PC-3 (cell line): ENCODE measurements around the gene MLIP. TPM values are rescaled to one million over a fixed set of nuclear protein-coding genes. Genes with fewer than 3 reads are reported as not detected.

Experiments used
- ATAC-seq: fragments of 200-7000 bp; cut with Tn5 transposase; 2 replicates; pipeline ENCODE4 v1.9.1; 2020; ENCODE audit warnings: mild to moderate bottlenecking, moderate library complexity
- BruUV-seq: library from RNA; stranded (reverse); fragments of 400-500 nt; replicated peaks from 2 replicates; lab custom pipeline; 2021; lab: Mats Ljungman, UMichigan
- CTCF ChIA-PET: fragments of 300-600 bp; sonication (Branson Sonifier 250); formaldehyde crosslinking; loops from one replicate; lab custom pipeline; 2022; ENCODE audit warnings: antibody characterized with exemption; lab: Charles Lee
- POLR2A ChIA-PET: fragments of 300-600 bp; sonication (Branson Sonifier 250); formaldehyde crosslinking; loops from one replicate; lab custom pipeline; 2022; ENCODE audit warnings: antibody characterized with exemption; ENCODE audit not compliant: unreplicated experiment; lab: Charles Lee
- DNase-seq: peaks from one replicate; pipeline ENCODE4 v3.0.0-alpha.2; 2015
- H2AFZ ChIP-seq: fragments of 300-600 bp; sonication (generic); 2 replicates; pipeline ENCODE4 v1.6.0; 2016; ENCODE audit warnings: antibody characterized with exemption, low read length
- H3F3A ChIP-seq: fragments of 300-600 bp; sonication (generic); one replicate; pipeline ENCODE4 v1.6.0; 2017; ENCODE audit warnings: antibody characterized with exemption, low read length, control low read depth, mild to moderate bottlenecking; ENCODE audit not compliant: unreplicated experiment
- H3K27ac ChIP-seq: fragments of 300-600 bp; sonication (generic); 2 replicates; pipeline ENCODE4 v1.5.1; 2016; ENCODE audit warnings: mild to moderate bottlenecking, low read length
- H3K27me3 ChIP-seq: fragments of 300-600 bp; sonication (generic); 2 replicates; pipeline ENCODE4 v1.6.1; 2016; ENCODE audit warnings: low read length, mixed read lengths
- H3K36me3 ChIP-seq: fragments of 300-600 bp; sonication (generic); 2 replicates; pipeline ENCODE4 v1.6.1; 2016; ENCODE audit warnings: low read depth, mixed run types, low read length, mixed read lengths
- H3K4me1 ChIP-seq: fragments of 300-600 bp; sonication (generic); 2 replicates; pipeline ENCODE4 v1.5.1; 2016; ENCODE audit warnings: low read length; ENCODE audit not compliant: insufficient read depth
- H3K4me2 ChIP-seq: fragments of 300-600 bp; sonication (generic); 2 replicates; pipeline ENCODE4 v1.6.0; 2016; ENCODE audit warnings: low read length
- H3K4me3 ChIP-seq: fragments of 300-600 bp; sonication (generic); 2 replicates; pipeline ENCODE4 v1.5.1; 2016; ENCODE audit warnings: mild to moderate bottlenecking, low read length, mixed read lengths
- H3K79me2 ChIP-seq: fragments of 300-600 bp; sonication (generic); 2 replicates; pipeline ENCODE4 v1.6.1; 2017; ENCODE audit warnings: low read length, mixed read lengths
- H3K9ac ChIP-seq: fragments of 300-600 bp; sonication (generic); 2 replicates; pipeline ENCODE4 v1.6.0; 2016; ENCODE audit warnings: mild to moderate bottlenecking, low read length
- H3K9me2 ChIP-seq: fragments of 300-600 bp; sonication (generic); replicated peaks from 2 replicates; pipeline ENCODE4 v1.6.1; 2016; ENCODE audit warnings: mixed run types, low read length, mixed read lengths
- H3K9me3 ChIP-seq: fragments of 300-600 bp; sonication (generic); 2 replicates; pipeline ENCODE4 v1.6.1; 2016; ENCODE audit warnings: low read length, mixed read lengths
- H4K20me1 ChIP-seq: fragments of 300-600 bp; sonication (generic); 2 replicates; pipeline ENCODE4 v1.6.1; 2016; ENCODE audit warnings: low read length, mixed read lengths
- CTCF ChIP-seq: fragments of 300-600 bp; sonication (generic); conservative IDR thresholded peaks from 2 replicates; pipeline ENCODE4 v1.5.1; 2017; ENCODE audit warnings: antibody characterized with exemption, low read depth, mild to moderate bottlenecking, low read length
- EZH2 ChIP-seq: fragments of 300-600 bp; sonication (generic); IDR thresholded peaks from one replicate; pipeline ENCODE4 v1.6.1; 2017; ENCODE audit warnings: antibody characterized with exemption, mild to moderate bottlenecking, low read length; ENCODE audit not compliant: unreplicated experiment
- EZH2phosphoT487 ChIP-seq: fragments of 300-600 bp; sonication (generic); IDR thresholded peaks from 2 replicates; pipeline ENCODE4 v1.6.1; 2018; ENCODE audit warnings: mild to moderate bottlenecking, antibody characterized with exemption, low read length, borderline replicate concordance
- intact Hi-C: fragments of 100-400 bp; cut with micrococcal nuclease; formaldehyde crosslinking; loops from 2 replicates; pipeline ENCODE4 v1.9.0; 2023
- total RNA-seq: library from RNA; depleted of rRNA; stranded (reverse); fragments of >200 nt; gene quantifications from 2 replicates; pipeline ENCODE4 v1.2.3, GENCODE V29; 2014

The MLIP gene
- total RNA-seq, 1 experiment from 2014 or later: not detected

- Histone ChIP-seq H3K27me3 (no peaks in the 10 kb centered on the region), H3K79me2 (no peaks in the 10 kb centered on the region), H3K4me1 (peaks cover 8% of the 10 kb centered on the region; the same call in 1 of the 2 replicates), H3K9me2 (no peaks in the 10 kb centered on the region; the same call in 1 of the 2 replicates), H3K9me3 (no peaks in the 10 kb centered on the region), H3K9ac (no peak overlapping the region), H2AFZ (no peak overlapping the region), H3F3A (no peaks in the 10 kb centered on the region), H4K20me1 (no peaks in the 10 kb centered on the region), H3K4me3 (no peak overlapping the region), H3K4me2 (no peak overlapping the region), H3K27ac (no peak overlapping the region), H3K36me3 (no peaks in the 10 kb centered on the region)
- ChIA-PET POLR2A (no interaction called here), CTCF (no interaction called here)
- no TSS peak for BruUV-seq
- DNase-seq (peak; percentile 23), ATAC-seq (peak; percentile 77)
- TF ChIP-seq CTCF (no peak), EZH2phosphoT487 (no peak), EZH2 (no peak)
- intact Hi-C loops: no loop called here
Measured at GRCh38 chr6:54156650-54157250, 45.5 kb downstream of the MLIP start.

DNA sequence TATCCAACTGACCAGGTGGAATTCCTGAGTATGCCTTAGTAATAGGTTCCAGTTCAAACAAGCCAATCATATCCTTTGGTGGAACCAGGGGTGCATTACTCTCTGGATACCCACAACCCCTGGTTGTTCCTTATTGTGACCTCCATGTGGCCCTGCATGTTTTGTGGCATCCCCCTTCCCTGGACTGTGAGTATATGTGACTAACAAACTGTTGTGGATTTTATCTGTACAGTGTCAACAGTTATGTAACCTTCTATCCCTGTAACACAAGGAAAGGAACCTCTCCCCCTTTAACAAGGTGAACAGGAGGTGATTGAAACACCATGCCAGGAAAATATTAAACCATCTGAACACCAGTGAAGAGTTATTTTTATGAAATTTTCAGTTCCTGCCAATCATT lies 46.2 kb downstream of the MLIP start:
- DNase-seq: no peak
- H3K4me1 ChIP-seq: peaks cover 8% of the 10 kb centered on the region; the same call in 1 of the 2 replicates
- no peak overlapping the region for H3K4me2 ChIP-seq
- no peak for ATAC-seq
- H3K9me3 ChIP-seq: no peaks in the 10 kb centered on the region
- TF ChIP-seq EZH2 (no peak), EZH2phosphoT487 (no peak), CTCF (no peak)
- H3K79me2 ChIP-seq: no peaks in the 10 kb centered on the region
- no peaks in the 10 kb centered on the region for H4K20me1 ChIP-seq
- ChIA-PET CTCF (no interaction called here), POLR2A (no interaction called here)
- H3K27ac ChIP-seq: no peak overlapping the region
- H3K27me3 ChIP-seq: no peaks in the 10 kb centered on the region
- H3K9me2 ChIP-seq: no peaks in the 10 kb centered on the region; the same call in 1 of the 2 replicates
- intact Hi-C loops: no loop called here
- no TSS peak for BruUV-seq
- H3F3A ChIP-seq: no peaks in the 10 kb centered on the region
- H3K4me3 ChIP-seq: no peak overlapping the region
- H3K9ac ChIP-seq: no peak overlapping the region
- no peak overlapping the region for H2AFZ ChIP-seq
- H3K36me3 ChIP-seq: no peaks in the 10 kb centered on the region

GRCh38 chr6:54173089-54173488 lies 61.8 kb downstream of the MLIP start:
- Histone ChIP-seq H3K9me2 (no peaks in the 10 kb centered on the region), H3K27ac (no peak overlapping the region), H2AFZ (0 out of 2 replicates have a peak overlapping the region, but pooled peaks have one; percentile 11), H4K20me1 (no peaks in the 10 kb centered on the region), H3K27me3 (no peaks in the 10 kb centered on the region), H3K79me2 (no peaks in the 10 kb centered on the region), H3K9me3 (no peaks in the 10 kb centered on the region), H3F3A (no peaks in the 10 kb centered on the region), H3K4me2 (0 out of 2 replicates have a peak overlapping the region, but pooled peaks have one; percentile 4), H3K36me3 (no peaks in the 10 kb centered on the region), H3K4me3 (no peak overlapping the region), H3K4me1 (peaks cover 11% of the 10 kb centered on the region; the same call in 1 of the 2 replicates), H3K9ac (no peak overlapping the region)
- POLR2A ChIA-PET: no interaction called here
- DNase-seq: peak; percentile 42
- peak; percentile 46 for ATAC-seq
- TF ChIP-seq EZH2: no peak
- no peak for TF ChIP-seq CTCF
- no peak for TF ChIP-seq EZH2phosphoT487
- CTCF ChIA-PET: no interaction called here
- no TSS peak for BruUV-seq
- intact Hi-C loops: no loop called here
